NCI-H2227 treated with DMSO at 0.1 percent for 48 hours (cell line): Measurements from ENCODE around the gene CCT8L2.
"Not testable (repeated sequence)": the region's sequence is repeated elsewhere in the genome, so short reads cannot be mapped to it uniquely, and the experiment has no call there.

Experiments used
- DNase-seq: peaks from one replicate; lab custom pipeline; 2025; lab: John Stamatoyannopoulos, UW

CCT8L2 gene

GRCh38 chr22:16594026-16594425 is 1.4 kb upstream of the CCT8L2 start:
- DNase-seq: no peak

- not testable (repeated sequence) for DNase-seq
Measured at GRCh38 chr22:16592231-16592630, 379 bp downstream of the CCT8L2 start.

GRCh38 chr22:16591136-16591535 is 1.5 kb downstream of the CCT8L2 start:
- not testable (repeated sequence) for DNase-seq

- DNase-seq: no peak
Measured at GRCh38 chr22:16586991-16587390, 5.6 kb downstream of the CCT8L2 start.

GRCh38 chr22:16586170-16586569 is 6.4 kb downstream of the CCT8L2 start:
- DNase-seq: no peak

GRCh38 chr22:16580872-16581271 is 11.7 kb downstream of the CCT8L2 start:
- not testable (repeated sequence) for DNase-seq

DNA sequence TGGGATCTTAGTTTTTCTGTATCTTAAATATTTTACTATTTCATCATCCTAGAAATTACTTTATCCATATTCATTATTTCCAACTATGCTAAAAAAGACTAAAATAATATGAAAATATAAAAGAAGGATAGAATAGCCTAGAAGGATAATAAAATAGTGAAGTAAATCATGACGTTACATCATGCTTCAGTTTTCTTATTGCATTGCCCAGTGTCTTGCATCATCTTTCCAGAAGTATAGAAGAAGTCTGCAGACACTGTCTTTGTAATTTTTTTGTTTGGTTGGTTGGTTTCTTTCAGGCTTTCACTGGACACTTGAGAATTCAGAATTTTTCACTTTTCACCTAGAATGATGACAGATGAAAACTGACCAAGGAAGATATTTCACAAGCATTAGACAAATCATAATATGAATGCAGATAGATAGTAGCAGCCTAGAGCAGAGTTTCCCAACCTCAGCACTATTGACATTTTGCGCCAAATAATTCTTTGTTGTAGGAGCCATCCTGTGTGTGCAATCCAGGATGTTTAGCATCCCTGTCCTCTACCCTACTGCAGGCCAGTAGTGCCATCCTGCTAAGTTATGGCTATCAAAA is 23.3 kb downstream of the CCT8L2 start:
- DNase-seq: not testable (repeated sequence)

- no peak for DNase-seq
Measured at GRCh38 chr22:16568425-16568758, 24.2 kb downstream of the CCT8L2 start.

- DNase-seq: not testable (repeated sequence)
Measured at GRCh38 chr22:16567617-16568424, 24.8 kb downstream of the CCT8L2 start.

GRCh38 chr22:16566421-16567151 is 26.0 kb downstream of the CCT8L2 start:
- not testable (repeated sequence) for DNase-seq

GRCh38 chr22:16565585-16566420 is 26.8 kb downstream of the CCT8L2 start:
- not testable (repeated sequence) for DNase-seq

- not testable (repeated sequence) for DNase-seq
Measured at GRCh38 chr22:16564837-16565584, 27.6 kb downstream of the CCT8L2 start.

- no peak for DNase-seq
Measured at GRCh38 chr22:16563555-16564520, 28.8 kb downstream of the CCT8L2 start.

DNA sequence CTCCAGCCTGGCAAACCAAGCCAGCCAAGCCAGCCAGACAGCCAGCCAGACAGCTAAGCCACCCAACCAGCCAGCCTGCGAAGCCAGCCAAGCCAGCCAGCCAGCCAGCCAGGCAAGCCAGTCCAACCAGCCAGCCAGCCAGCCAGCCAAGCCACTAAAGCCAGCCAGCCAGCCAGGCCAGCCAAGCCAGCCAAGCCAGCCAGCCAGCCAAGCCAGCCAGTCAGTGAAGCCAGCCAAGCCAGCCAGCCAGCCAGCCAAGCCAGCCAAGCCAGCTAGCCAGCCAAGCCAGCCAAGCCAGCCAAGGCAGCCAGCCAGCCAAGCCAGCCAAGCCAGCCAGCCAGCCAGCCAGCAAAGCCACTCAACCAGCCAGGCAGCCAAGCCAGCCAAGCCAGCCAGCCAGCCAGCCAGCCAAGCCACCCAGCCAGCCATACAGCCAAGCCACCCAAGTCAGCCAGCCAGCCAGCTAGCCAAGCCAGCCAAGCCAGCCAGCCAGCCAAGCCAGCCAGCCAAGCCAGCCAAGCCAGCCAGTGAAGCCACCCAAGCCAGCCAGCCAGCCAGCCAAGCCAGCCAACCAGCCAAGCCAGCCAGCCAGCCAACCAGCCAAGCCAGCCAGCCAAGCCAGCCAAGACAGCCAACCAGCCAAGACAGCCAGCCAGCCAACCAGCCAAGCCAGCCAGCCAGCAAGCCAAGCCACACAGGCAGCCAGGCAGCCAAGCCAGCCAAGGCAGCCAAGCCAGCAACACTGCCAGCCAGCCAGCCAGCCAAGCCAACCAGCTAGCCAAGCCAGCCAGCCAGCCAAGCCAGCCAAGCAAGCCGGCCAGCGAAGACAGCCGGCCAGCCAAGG is 29.7 kb downstream of the CCT8L2 start:
- no peak for DNase-seq

DNA sequence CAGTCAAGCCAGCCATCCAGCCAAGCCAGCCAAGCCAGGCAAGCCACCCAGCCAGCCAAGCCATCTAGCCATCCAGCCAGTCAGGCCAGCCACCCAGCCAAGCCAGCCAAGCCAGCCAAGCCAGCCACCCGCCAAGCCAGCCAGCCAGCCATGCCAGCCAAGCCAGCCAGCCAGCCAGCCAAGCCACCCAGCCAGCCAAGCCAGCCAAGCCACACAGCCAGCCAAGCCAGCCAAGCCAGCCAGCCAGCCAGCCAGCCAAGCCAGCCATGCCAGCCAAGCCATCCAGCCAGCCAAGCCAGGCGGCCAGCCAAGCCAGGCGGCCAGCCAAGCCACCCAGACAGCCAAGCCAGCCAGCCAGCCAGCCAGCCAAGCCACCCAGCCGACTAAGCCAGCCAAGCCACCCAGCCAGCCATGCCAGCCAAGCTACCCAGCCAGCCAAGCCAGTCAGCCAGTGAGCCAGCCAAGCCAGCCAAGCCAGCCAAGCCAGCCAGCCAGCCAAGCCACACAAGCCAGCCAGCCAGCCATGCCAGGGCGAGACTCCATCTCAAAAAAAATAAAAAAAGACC is 31.4 kb downstream of the CCT8L2 start:
- not testable (repeated sequence) for DNase-seq

- not testable (repeated sequence) for DNase-seq
Measured at GRCh38 chr22:16560651-16561050, 32.0 kb downstream of the CCT8L2 start.

GRCh38 chr22:16559996-16560395 is 32.6 kb downstream of the CCT8L2 start:
- DNase-seq: not testable (repeated sequence)

GRCh38 chr22:16559056-16559955 is 33.3 kb downstream of the CCT8L2 start:
- no peak for DNase-seq
